Cardiac muscle cell (in vitro differentiated cells and primary cell): ENCODE results near the gene SLC35G4. TPM values are rescaled to one million over a fixed set of nuclear protein-coding genes. Genes with fewer than 3 reads are reported as not detected.
A peak's percentile ranks its signal among the peaks of the same experiment; 100 is the strongest.

Source experiments
- DNase-seq, 2 donors: peaks; one replicate each; pipeline versions ENCODE4 v3.0.0 to v3.0.0-alpha.2; 2010 to 2017; ENCODE audit warnings: low read depth in 1 of 2, low spot score in 1 of 2
- H3K27ac ChIP-seq: fragments of 200-600 bp; sonication (generic); 2 replicates; pipeline ENCODE4 v1.5.1; 2016
- H3K27me3 ChIP-seq: fragments of 200-600 bp; sonication (generic); 2 replicates; pipeline ENCODE4 v1.6.0; 2016; ENCODE audit warnings: control low read depth
- H3K36me3 ChIP-seq: fragments of 200-600 bp; sonication (generic); 2 replicates; pipeline ENCODE4 v1.5.1; 2016; ENCODE audit warnings: control low read depth
- H3K4me1 ChIP-seq: fragments of 200-600 bp; sonication (generic); 2 replicates; pipeline ENCODE4 v1.8.1; 2017; ENCODE audit warnings: low read depth, mild to moderate bottlenecking, mixed run types
- H3K4me3 ChIP-seq: fragments of 200-600 bp; sonication (generic); 2 replicates; pipeline ENCODE4 v1.5.1; 2016; ENCODE audit warnings: mild to moderate bottlenecking
- H3K9me3 ChIP-seq: fragments of 200-600 bp; sonication (generic); 2 replicates; pipeline ENCODE4 v1.5.1; 2017; ENCODE audit warnings: low read depth, mild to moderate bottlenecking, control low read depth
- CTCF ChIP-seq: IDR thresholded peaks from 2 replicates; pipeline ENCODE4 v1.5.1; 2012; ENCODE audit warnings: low read depth, mild to moderate bottlenecking, low read length
- polyA plus RNA-seq: library from polyadenylated mRNA; unstranded; fragments of >200 nt; fragmentation: Nextera tagmentation; extraction: Ambion mirVana; gene quantifications from 2 replicates; pipeline ENCODE4 v1.2.1, GENCODE V29; 2016
- total RNA-seq: library from RNA; depleted of rRNA; stranded (reverse); fragments of >200 nt; gene quantifications from 2 replicates; pipeline ENCODE4 v1.2.3, GENCODE V29; 2016

Gene SLC35G4
- total and polyA plus RNA-seq, 2 experiments from 2014 or later: not detected

DNA sequence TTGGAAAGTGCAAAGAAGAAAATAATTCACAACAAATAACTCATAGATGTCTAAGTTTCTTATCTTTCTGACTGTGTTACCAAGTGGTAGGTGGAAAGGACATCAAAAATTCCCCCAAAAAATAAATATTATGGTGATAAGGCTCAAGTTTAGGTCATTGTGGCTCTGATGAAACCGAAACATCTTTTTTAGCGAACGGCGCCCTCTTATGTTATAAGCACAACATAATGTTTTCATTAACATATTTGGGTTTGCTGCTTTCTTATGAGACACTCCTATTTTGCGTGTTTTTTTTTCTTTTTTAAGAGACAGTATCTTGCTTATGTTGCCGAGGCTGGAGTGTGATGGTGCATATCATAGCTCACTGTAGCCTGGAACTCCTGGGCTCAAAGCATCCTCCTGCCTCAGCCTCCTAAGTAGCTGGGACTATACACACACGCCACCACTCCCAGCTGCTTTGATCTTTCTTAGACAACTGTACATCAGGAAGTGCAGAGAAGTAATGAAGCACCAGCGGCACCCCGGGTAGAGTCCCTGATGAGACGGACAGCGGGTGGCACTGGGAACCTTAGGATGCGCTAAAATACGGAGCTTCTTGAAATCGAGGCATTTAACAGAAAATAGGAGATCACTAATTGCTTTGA, 38.5 kb upstream of the SLC35G4 start:
- Histone ChIP-seq H3K9me3 (no peaks in the 10 kb centered on the region), H3K36me3 (no peaks in the 10 kb centered on the region), H3K27ac (no peak overlapping the region), H3K4me1 (no peaks in the 10 kb centered on the region), H3K4me3 (no peak overlapping the region), H3K27me3 (no peaks in the 10 kb centered on the region)
- peak; percentile 35 for TF ChIP-seq CTCF
- DNase-seq: peak in 1 of 2 donors; percentile 25

GRCh38 chr18:11572201-11572600, 37.2 kb upstream of the SLC35G4 start:
- H3K4me3 ChIP-seq: no peak overlapping the region
- no peaks in the 10 kb centered on the region for H3K9me3 ChIP-seq
- no peaks in the 10 kb centered on the region for H3K4me1 ChIP-seq
- no peak for TF ChIP-seq CTCF
- no peaks in the 10 kb centered on the region for H3K36me3 ChIP-seq
- DNase-seq: no peak
- no peaks in the 10 kb centered on the region for H3K27me3 ChIP-seq
- no peak overlapping the region for H3K27ac ChIP-seq

GRCh38 chr18:11574545-11574944, 34.9 kb upstream of the SLC35G4 start:
- H3K4me3 ChIP-seq: no peak overlapping the region
- H3K4me1 ChIP-seq: no peaks in the 10 kb centered on the region
- no peak overlapping the region for H3K27ac ChIP-seq
- no peaks in the 10 kb centered on the region for H3K36me3 ChIP-seq
- no peaks in the 10 kb centered on the region for H3K9me3 ChIP-seq
- TF ChIP-seq CTCF: no peak
- DNase-seq: no peak
- H3K27me3 ChIP-seq: no peaks in the 10 kb centered on the region

- Histone ChIP-seq H3K27me3 (no peaks in the 10 kb centered on the region), H3K27ac (no peak overlapping the region), H3K9me3 (no peaks in the 10 kb centered on the region), H3K4me1 (no peaks in the 10 kb centered on the region), H3K36me3 (no peaks in the 10 kb centered on the region), H3K4me3 (no peak overlapping the region)
- no peak for DNase-seq
- TF ChIP-seq CTCF: no peak
Measured at GRCh38 chr18:11577271-11578112, 31.9 kb upstream of the SLC35G4 start.

DNA sequence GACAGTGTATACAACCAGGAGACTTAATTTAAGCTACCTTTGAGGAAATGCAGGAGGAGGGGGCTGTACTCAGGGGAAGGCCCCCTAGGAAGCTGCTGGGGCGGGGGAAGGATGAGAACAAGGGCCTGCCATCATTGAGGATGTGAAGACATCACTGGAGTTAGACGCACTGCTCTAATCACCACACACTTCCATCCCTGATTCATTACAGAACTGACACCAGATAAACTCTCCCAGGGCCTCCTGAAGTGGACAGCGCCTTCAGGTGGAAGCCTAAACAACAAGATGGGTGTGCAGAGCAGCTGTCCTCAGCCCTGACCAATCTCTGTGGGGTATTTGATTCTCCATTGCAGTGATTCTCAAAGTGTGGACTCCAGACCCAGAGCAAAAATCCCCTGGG, 30.6 kb upstream of the SLC35G4 start:
- no peaks in the 10 kb centered on the region for H3K9me3 ChIP-seq
- no peak overlapping the region for H3K4me3 ChIP-seq
- H3K27ac ChIP-seq: no peak overlapping the region
- no peak for TF ChIP-seq CTCF
- no peaks in the 10 kb centered on the region for H3K36me3 ChIP-seq
- no peaks in the 10 kb centered on the region for H3K4me1 ChIP-seq
- H3K27me3 ChIP-seq: no peaks in the 10 kb centered on the region
- peak in 1 of 2 donors; percentile 7 for DNase-seq
